A673 (cell line): Measurements from ENCODE around the gene ANKRD16. TPM values are rescaled to one million over a fixed set of nuclear protein-coding genes. Genes with fewer than 3 reads are reported as not detected.
"Not testable (repeated sequence)": the region's sequence is repeated elsewhere in the genome, so short reads cannot be mapped to it uniquely, and the experiment has no call there.

ENCODE experiments used
- BruUV-seq: library from RNA; stranded (reverse); fragments of 400-500 nt; replicated peaks from 2 replicates; lab custom pipeline; 2021; lab: Mats Ljungman, UMichigan
- CTCF ChIA-PET: fragments of 300-600 bp; sonication (Branson Sonifier 250); formaldehyde crosslinking; loops from one replicate; lab custom pipeline; 2022; ENCODE audit warnings: antibody characterized with exemption; lab: Charles Lee
- POLR2A ChIA-PET: fragments of 300-600 bp; sonication (Branson Sonifier 250); formaldehyde crosslinking; loops from one replicate; lab custom pipeline; 2022; ENCODE audit warnings: antibody characterized with exemption; ENCODE audit not compliant: low non-redundant PET; lab: Charles Lee
- DNase-seq: peaks from one replicate; pipeline ENCODE4 v3.0.0-alpha.2; 2015; ENCODE audit warnings: low spot score
- H3K27ac ChIP-seq: fragments of 200-600 bp; sonication (generic); 2 replicates; pipeline ENCODE4 v1.5.1; 2016; ENCODE audit warnings: mixed run types, low read depth, mild to moderate bottlenecking, mixed read lengths, antibody characterized with exemption, low read length; ENCODE audit not compliant: poor library complexity, severe bottlenecking
- H3K27me3 ChIP-seq: fragments of 200-600 bp; sonication (generic); replicated peaks from 2 replicates; pipeline ENCODE4 v1.6.1; 2017; ENCODE audit warnings: mixed run types, low read depth, mild to moderate bottlenecking, mixed read lengths, antibody characterized with exemption, low read length; ENCODE audit not compliant: insufficient read depth, poor library complexity
- H3K36me3 ChIP-seq: fragments of 200-600 bp; sonication (generic); 2 replicates; pipeline ENCODE4 v1.6.1; 2016; ENCODE audit warnings: mixed run types, mild to moderate bottlenecking, mixed read lengths, antibody characterized with exemption, low read length; ENCODE audit not compliant: insufficient read depth, poor library complexity, severe bottlenecking
- H3K4me1 ChIP-seq: fragments of 200-600 bp; sonication (generic); 2 replicates; pipeline ENCODE4 v1.6.1; 2017; ENCODE audit warnings: mixed run types, mild to moderate bottlenecking, mixed read lengths, antibody characterized with exemption, low read length; ENCODE audit not compliant: insufficient read depth, poor library complexity, severe bottlenecking
- H3K4me3 ChIP-seq: fragments of 200-600 bp; sonication (generic); 2 replicates; pipeline ENCODE4 v1.5.1; 2016; ENCODE audit warnings: low read depth, mixed run types, mild to moderate bottlenecking, mixed read lengths, low read length; ENCODE audit not compliant: poor library complexity, severe bottlenecking
- H3K9me3 ChIP-seq: fragments of 200-600 bp; sonication (generic); 2 replicates; pipeline ENCODE4 v1.6.1; 2016; ENCODE audit warnings: mixed run types, low read depth, mild to moderate bottlenecking, mixed read lengths, antibody characterized with exemption, low read length; ENCODE audit not compliant: poor library complexity, severe bottlenecking
- EZH2 ChIP-seq: fragments of 200-600 bp; sonication (generic); IDR thresholded peaks from 2 replicates; pipeline ENCODE4 v1.6.1; 2017; ENCODE audit warnings: borderline replicate concordance, low read depth, mild to moderate bottlenecking, mixed read lengths, antibody characterized with exemption, low read length; ENCODE audit not compliant: poor library complexity, severe bottlenecking
- intact Hi-C: fragments of 100-400 bp; cut with micrococcal nuclease; formaldehyde crosslinking; loops from one replicate; pipeline ENCODE4 v1.10.0; 2022; ENCODE audit not compliant: unreplicated experiment
- total RNA-seq: library from RNA; stranded (reverse); gene quantifications from 2 replicates; pipeline ENCODE4 v1.2.3, GENCODE V29; 2021
- TF ChIP-seq, protein P1 (sequence below): fragments of 300-800, 200-600 bp; sonication (generic); conservative IDR thresholded peaks from 2 replicates; pipeline ENCODE4 v1.5.1; 2017; ENCODE audit warnings: low read depth, mild to moderate bottlenecking, antibody characterized with exemption, low read length, moderate library complexity, mixed read lengths

ANKRD16 gene
- total RNA-seq, 1 experiment from 2014 or later, result 16.2 TPM

DNA sequence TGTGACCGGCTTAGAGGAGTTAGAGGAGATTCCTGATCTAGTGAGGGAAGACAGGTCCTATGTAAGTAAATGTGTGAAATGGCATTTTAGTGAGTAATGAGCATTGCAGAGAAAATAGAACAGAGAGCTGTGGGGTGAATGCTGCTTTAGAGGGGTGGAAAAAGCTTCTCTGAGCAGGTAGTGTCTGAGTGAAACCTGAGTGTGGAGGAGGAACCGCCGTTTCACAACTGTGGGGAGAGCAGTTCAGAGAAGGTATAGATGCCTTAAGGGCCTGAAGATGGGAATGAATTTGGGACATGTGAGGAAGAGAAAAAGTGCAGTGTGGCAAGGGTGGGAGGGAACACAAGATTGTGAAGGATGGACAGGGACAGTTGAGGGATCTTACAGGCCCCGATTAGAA lies 22.0 kb upstream of the ANKRD16 start:
- CTCF ChIA-PET, result no interaction called here

DNA sequence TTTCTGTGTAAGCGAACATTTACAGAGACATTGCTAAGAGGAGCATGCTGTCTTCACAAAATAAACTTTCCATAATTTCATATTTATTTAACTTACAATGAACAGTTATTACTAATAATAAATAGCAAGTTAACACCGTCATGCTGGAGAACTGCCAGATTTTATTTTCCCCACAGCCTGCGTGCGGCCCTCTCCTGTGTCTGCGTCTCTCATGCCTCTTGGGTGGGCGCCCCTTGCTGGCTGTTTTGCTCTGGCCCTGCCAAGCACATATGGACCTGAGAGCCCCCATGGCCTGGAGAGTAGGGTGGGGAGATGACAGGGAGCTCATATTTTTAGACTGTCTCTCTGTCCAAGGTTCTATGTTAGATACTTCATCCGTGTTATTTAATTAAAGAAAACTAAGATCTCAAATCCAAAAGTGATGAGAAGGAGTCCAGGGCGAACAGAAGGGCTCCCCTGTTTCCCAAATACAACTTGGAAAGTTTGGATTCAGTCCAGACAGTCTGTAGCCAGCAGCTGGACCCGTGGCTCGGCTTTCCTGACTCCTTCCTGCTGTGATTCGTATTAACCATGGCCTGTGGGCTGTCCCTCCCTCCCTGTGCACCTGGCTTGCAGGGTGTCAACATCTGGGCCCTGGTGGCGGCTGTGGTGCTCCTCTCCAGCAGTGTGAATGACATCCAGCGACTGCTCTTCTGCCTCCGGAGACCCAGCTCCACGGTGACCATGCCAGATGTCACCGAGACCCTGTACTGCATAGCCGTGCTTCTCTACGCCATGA lies 20.8 kb upstream of the ANKRD16 start:
- CTCF ChIA-PET, result no interaction called here
- no TSS peak for BruUV-seq
- H3K36me3 ChIP-seq, result peaks cover 67% of the 10 kb centered on the region

More for the DNA sequence above, 22.0 kb upstream of the ANKRD16 start:
- Histone ChIP-seq H3K27me3 (no peaks in the 10 kb centered on the region), H3K36me3 (peaks cover 69% of the 10 kb centered on the region), H3K27ac (no peak overlapping the region), H3K9me3 (no peaks in the 10 kb centered on the region), H3K4me1 (no peaks in the 10 kb centered on the region), H3K4me3 (no peak overlapping the region)
- BruUV-seq, result no TSS peak
- intact Hi-C loops, result no loop called here
- TF ChIP-seq, protein P1, sequence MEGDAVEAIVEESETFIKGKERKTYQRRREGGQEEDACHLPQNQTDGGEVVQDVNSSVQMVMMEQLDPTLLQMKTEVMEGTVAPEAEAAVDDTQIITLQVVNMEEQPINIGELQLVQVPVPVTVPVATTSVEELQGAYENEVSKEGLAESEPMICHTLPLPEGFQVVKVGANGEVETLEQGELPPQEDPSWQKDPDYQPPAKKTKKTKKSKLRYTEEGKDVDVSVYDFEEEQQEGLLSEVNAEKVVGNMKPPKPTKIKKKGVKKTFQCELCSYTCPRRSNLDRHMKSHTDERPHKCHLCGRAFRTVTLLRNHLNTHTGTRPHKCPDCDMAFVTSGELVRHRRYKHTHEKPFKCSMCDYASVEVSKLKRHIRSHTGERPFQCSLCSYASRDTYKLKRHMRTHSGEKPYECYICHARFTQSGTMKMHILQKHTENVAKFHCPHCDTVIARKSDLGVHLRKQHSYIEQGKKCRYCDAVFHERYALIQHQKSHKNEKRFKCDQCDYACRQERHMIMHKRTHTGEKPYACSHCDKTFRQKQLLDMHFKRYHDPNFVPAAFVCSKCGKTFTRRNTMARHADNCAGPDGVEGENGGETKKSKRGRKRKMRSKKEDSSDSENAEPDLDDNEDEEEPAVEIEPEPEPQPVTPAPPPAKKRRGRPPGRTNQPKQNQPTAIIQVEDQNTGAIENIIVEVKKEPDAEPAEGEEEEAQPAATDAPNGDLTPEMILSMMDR, result no peak
- TF ChIP-seq EZH2, result no peak
- POLR2A ChIA-PET, result no interaction called here
- DNase-seq, result no peak

DNA sequence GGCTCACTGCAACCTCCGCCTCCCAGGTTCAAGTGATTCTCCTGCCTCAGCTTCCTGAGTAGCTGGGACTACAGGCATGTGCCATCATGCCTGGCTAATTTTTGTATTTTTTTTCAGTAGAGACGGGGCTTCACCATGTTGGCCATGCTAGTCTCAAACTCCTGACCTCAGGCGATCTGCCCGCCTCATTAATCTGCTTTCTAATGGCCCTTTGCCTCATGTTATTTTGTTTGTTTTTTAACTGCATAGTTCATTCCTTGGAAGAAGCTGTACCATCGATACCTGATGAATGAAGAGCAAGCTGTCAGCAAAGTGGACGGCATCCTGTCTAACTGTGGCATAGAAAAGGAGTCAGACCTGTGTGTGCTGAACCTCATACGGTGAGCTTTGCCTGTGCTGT lies 19.0 kb upstream of the ANKRD16 start:
- CTCF ChIA-PET, BruUV-seq, H3K27me3 ChIP-seq, POLR2A ChIA-PET, DNase-seq, H3K4me3 ChIP-seq, H3K4me1 ChIP-seq, intact Hi-C loops, H3K27ac ChIP-seq, H3K9me3 ChIP-seq: not testable (repeated sequence)
- peaks cover 49% of the 10 kb centered on the region for H3K36me3 ChIP-seq

More for the DNA sequence above, 20.8 kb upstream of the ANKRD16 start:
- TF ChIP-seq EZH2, result no peak
- DNase-seq, result no peak
- H3K4me1 ChIP-seq, result no peaks in the 10 kb centered on the region
- H3K4me3 ChIP-seq, result no peak overlapping the region
- no peak overlapping the region for H3K27ac ChIP-seq
- no peaks in the 10 kb centered on the region for H3K27me3 ChIP-seq
- POLR2A ChIA-PET, result no interaction called here
- intact Hi-C loops, result no loop called here
- no peaks in the 10 kb centered on the region for H3K9me3 ChIP-seq

DNA sequence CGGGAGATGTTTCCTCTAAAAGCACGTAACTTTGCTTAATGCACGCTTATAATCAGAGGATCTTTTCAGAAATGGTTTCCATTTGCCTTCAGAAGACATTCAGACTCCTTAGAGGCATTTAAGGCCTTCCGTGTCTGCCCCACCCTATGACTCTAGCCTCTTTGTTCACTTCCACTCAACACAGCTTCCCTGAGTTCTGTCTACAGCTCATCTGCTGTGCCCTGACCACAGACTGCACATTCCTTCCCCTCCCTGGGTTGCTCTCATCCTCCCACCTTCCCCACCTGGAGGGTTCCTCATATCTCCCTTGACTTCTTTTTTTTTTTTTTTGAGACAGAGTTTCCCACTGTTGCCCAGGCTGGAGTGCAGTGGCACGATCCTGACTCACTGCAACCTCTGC lies 17.0 kb upstream of the ANKRD16 start:
- TF ChIP-seq EZH2, result no peak
- TF ChIP-seq, protein P1, result no peak
- Histone ChIP-seq H3K9me3 (no peaks in the 10 kb centered on the region), H3K4me1 (no peaks in the 10 kb centered on the region), H3K4me3 (no peak overlapping the region), H3K27me3 (no peaks in the 10 kb centered on the region), H3K36me3 (peaks cover 39% of the 10 kb centered on the region), H3K27ac (no peak overlapping the region)
- no TSS peak for BruUV-seq
- intact Hi-C loops, result no loop called here
- CTCF ChIA-PET, result no interaction called here
- POLR2A ChIA-PET, result no interaction called here
- DNase-seq, result no peak
